GM19193 (cell line): ENCODE results near the gene CLEC18B.

Experiments
- POLR2A ChIP-seq: IDR thresholded peaks from 4 replicates; pipeline ENCODE4 v1.6.1; 2011; ENCODE audit not compliant: insufficient read depth, insufficient read length; ENCODE audit errors: extremely low read depth

CLEC18B gene

GRCh38 chr16:74450967-74451760, 29.9 kb upstream of the CLEC18B start:
- TF ChIP-seq POLR2A = no peak

GRCh38 chr16:74450236-74450635, 29.0 kb upstream of the CLEC18B start:
- no peak for TF ChIP-seq POLR2A

- TF ChIP-seq POLR2A = no peak
Measured at GRCh38 chr16:74449470-74449869, 28.2 kb upstream of the CLEC18B start.

GRCh38 chr16:74448990-74449389, 27.7 kb upstream of the CLEC18B start:
- TF ChIP-seq POLR2A = no peak

GRCh38 chr16:74447578-74447977, 26.3 kb upstream of the CLEC18B start:
- TF ChIP-seq POLR2A = no peak

- TF ChIP-seq POLR2A = no peak
Measured at GRCh38 chr16:74446866-74447265, 25.6 kb upstream of the CLEC18B start.

GRCh38 chr16:74439685-74440084, 18.4 kb upstream of the CLEC18B start:
- TF ChIP-seq POLR2A = no peak

- no peak for TF ChIP-seq POLR2A
Measured at GRCh38 chr16:74438492-74438979, 17.3 kb upstream of the CLEC18B start.

GRCh38 chr16:74431516-74431915, 10.2 kb upstream of the CLEC18B start:
- no peak for TF ChIP-seq POLR2A

GRCh38 chr16:74372953-74373846, 48.1 kb downstream of the CLEC18B start:
- no peak for TF ChIP-seq POLR2A

- TF ChIP-seq POLR2A = no peak
Measured at GRCh38 chr16:74372369-74372768, 48.9 kb downstream of the CLEC18B start.

GRCh38 chr16:74368002-74368911, 53.0 kb downstream of the CLEC18B start:
- TF ChIP-seq POLR2A = peak; percentile 54
